Measurements from ENCODE around the gene LDAF1.

The LDAF1 gene

GRCh38 chr16:21218153-21218552, 59.7 kb downstream of the LDAF1 start:
- DNase-seq (ENCODE audit: low read depth in 1 of 2, low spot score in 1 of 2), result no peak
- TF ChIP-seq JUND (IDR thresholded peaks at IDR 0.05; ENCODE audit: low read depth), result no peak
- in situ Hi-C loops (cut with HindIII; ENCODE audit: low pct_unique_long_range_greater_than_20kb, low sequenced_read_pairs), result no loop called here

GRCh38 chr16:21219551-21219950, 61.1 kb downstream of the LDAF1 start:
- in situ Hi-C loops (cut with HindIII; ENCODE audit: low pct_unique_long_range_greater_than_20kb, low sequenced_read_pairs), result no loop called here
- DNase-seq (ENCODE audit: low read depth in 1 of 2, low spot score in 1 of 2), result no peak
- TF ChIP-seq JUND (IDR thresholded peaks at IDR 0.05; ENCODE audit: low read depth), result no peak

GRCh38 chr16:21222495-21223337, 64.2 kb downstream of the LDAF1 start:
- no peak for TF ChIP-seq JUND (IDR thresholded peaks at IDR 0.05; ENCODE audit: low read depth)
- no peak for DNase-seq (ENCODE audit: low read depth in 1 of 2, low spot score in 1 of 2)
- in situ Hi-C loops (cut with HindIII; ENCODE audit: low pct_unique_long_range_greater_than_20kb, low sequenced_read_pairs), result no loop called here

- DNase-seq (ENCODE audit: low read depth in 1 of 2, low spot score in 1 of 2), result no peak
- in situ Hi-C loops (cut with HindIII; ENCODE audit: low pct_unique_long_range_greater_than_20kb, low sequenced_read_pairs), result no loop called here
- no peak for TF ChIP-seq JUND (IDR thresholded peaks at IDR 0.05; ENCODE audit: low read depth)
Measured at GRCh38 chr16:21223787-21224186, 65.3 kb downstream of the LDAF1 start.

- no peak for DNase-seq (ENCODE audit: low read depth in 1 of 2, low spot score in 1 of 2)
Measured at GRCh38 chr16:21224800-21225199, 66.3 kb downstream of the LDAF1 start.

GRCh38 chr16:21226749-21227148, 68.3 kb downstream of the LDAF1 start:
- no peak for TF ChIP-seq JUND (IDR thresholded peaks at IDR 0.05; ENCODE audit: low read depth)
- in situ Hi-C loops (cut with HindIII; ENCODE audit: low pct_unique_long_range_greater_than_20kb, low sequenced_read_pairs), result no loop called here
- DNase-seq (ENCODE audit: low read depth in 1 of 2, low spot score in 1 of 2), result no peak

More at GRCh38 chr16:21224800-21225199, 66.3 kb downstream of the LDAF1 start:
- no peak for TF ChIP-seq JUND (IDR thresholded peaks at IDR 0.05; ENCODE audit: low read depth)
- in situ Hi-C loops (cut with HindIII; ENCODE audit: low pct_unique_long_range_greater_than_20kb, low sequenced_read_pairs), result no loop called here

GRCh38 chr16:21227866-21228265, 69.4 kb downstream of the LDAF1 start:
- in situ Hi-C loops (cut with HindIII; ENCODE audit: low pct_unique_long_range_greater_than_20kb, low sequenced_read_pairs), result no loop called here
- no peak for TF ChIP-seq JUND (IDR thresholded peaks at IDR 0.05; ENCODE audit: low read depth)
- no peak for DNase-seq (ENCODE audit: low read depth in 1 of 2, low spot score in 1 of 2)

GRCh38 chr16:21228361-21228872, 69.9 kb downstream of the LDAF1 start:
- no peak for DNase-seq (ENCODE audit: low read depth in 1 of 2, low spot score in 1 of 2)
- TF ChIP-seq JUND (IDR thresholded peaks at IDR 0.05; ENCODE audit: low read depth), result no peak
- in situ Hi-C loops (cut with HindIII; ENCODE audit: low pct_unique_long_range_greater_than_20kb, low sequenced_read_pairs), result no loop called here
